ENCODE measurements around the gene DTD1.

The DTD1 gene

GRCh38 chr20:18796282-18796833, 208.5 kb downstream of the DTD1 start:
- no peak for DNase-seq

DNA sequence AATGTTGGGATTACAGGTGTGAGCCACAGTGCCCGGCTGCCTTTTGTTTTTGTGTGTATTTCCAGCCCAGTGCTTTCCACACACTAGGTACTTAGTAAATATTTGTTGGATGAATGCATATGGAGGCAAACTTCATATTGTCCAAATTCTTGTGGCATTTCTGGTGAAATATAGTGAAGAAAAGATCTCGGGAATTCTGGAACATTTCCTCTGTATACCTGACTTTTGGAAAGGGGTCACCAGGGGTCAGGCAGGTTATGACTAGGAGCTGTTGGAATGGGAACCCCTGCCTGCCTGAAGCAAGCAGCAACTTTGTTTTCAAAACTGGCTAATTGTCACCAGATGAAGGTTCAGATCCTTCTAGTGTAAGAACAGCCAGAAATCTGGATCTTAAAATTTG, 213.7 kb downstream of the DTD1 start:
- no peak for DNase-seq

DNA sequence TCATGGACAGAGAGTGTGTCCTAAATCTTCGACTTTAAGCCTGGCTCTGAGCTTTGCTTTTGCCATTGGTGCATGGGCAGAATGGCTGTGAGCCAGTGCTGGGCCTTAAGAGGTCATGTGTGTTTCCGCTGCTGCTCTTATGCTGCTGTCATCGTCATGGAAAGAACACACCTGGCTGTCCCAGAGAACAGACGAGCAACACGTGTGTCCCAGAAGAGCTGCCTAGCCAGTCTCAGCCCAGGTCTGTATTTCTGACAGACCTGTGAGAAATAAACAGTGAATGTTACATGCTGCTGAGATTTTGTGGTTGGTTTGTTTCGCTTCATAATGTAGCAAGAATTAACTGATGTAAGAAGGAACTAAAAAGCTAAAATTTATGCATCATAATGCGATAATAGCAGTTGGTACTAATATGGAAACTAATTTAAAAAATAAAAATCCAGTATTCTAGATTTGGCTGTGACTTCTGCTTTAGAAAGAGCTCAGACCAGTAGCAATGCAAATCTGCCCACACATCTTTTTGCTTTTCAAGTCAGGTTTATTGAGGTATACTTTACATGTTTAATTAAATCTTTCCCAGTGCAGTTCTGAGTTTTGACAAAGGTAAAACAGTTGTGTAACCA, 214.3 kb downstream of the DTD1 start:
- DNase-seq, result no peak

GRCh38 chr20:18805881-18806280, 218.0 kb downstream of the DTD1 start:
- peak; percentile 35 for DNase-seq

DNA sequence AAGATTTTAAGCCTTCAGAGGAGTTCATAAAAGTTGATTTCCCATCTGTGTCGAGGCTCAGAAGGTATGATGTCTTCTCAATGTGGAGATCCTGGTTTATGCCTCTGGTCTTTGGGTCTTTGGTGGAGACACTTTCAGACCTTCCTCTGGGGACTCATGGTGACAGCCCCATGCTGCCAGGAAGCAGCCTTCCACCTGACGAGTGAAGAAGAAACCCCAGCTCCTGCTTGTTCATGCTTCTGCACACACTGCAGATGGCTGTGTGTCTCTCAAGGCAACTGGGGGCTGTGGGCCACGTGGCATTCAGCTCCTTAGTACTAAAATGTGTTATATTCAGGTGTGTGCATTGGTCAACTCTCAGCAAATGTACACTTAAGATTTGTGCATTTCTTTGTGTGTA, 220.9 kb downstream of the DTD1 start:
- no peak for DNase-seq

- DNase-seq, result no peak
These were observed 223.3 kb downstream of the DTD1 start for GRCh38 chr20:18811186-18811585.

DNA sequence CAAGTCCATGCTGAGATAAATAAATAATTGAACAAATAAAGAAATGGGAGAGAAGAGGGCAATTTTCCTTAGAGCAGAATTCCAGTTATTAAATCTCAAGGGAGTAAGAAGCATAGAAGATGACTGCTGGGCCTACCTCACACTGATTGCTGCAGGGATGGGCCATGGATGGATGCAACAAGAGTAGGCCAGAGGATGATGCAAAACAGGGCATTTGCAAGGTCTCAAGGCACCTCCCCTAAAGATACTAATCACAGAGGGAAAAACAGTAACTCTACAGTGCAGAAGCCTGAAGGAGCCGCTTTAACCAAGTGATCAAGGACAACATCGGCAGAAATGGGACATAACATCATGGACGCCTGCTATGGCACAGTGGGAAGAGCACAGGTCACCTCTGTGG, 224.1 kb downstream of the DTD1 start:
- no peak for DNase-seq

- no peak for DNase-seq
These were observed 225.6 kb downstream of the DTD1 start, which contains the start of gene SCP2D1 for GRCh38 chr20:18813483-18813882. TSS of gene SCP2D1 (plus strand) at chr20:18813783. CDS start at chr20:18813816, 33 bp downstream.

DNA sequence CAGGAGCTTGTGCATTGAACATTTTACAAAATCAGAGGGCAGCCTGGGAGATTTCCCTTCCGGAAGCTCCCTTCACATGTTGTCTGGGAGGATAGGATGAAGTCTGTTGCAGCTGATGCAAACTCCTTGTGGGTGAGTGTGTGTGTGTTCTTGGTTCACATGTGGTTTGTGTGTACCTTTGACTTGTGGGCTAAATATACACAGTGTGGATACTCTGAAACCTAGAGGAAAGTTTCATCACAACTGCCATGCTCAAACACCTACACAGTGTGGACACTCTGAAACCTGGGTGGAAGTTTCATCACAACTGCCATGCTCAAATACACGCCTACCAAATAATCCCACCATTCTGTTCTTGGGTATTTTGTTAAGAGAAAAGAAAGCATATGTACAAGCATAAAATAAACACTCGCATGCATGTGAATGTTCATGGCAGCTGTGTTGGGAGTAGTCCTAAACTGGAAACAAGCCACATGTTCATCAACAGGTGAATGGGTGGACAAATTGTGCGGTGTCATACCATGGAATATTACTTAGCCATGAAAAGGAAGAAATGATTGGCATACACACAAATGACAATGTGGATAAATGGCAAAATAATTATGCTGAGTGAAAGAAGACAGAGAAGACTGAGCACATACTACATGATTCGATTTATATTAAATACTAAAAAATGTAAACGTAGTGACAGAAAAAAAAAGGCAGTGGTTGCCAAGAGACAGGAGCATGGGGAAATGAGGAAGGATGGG, 227.5 kb downstream of the DTD1 start:
- DNase-seq, result no peak
